AG09319 (cell line): Measurements from ENCODE around the gene GNG7.

ENCODE experiments used
- DNase-seq: peaks from one replicate; pipeline ENCODE4 v3.0.0-alpha.2; 2010; ENCODE audit warnings: low read depth; ENCODE audit errors: extremely low read depth
- TF ChIP-seq, protein P1 (sequence below): IDR thresholded peaks from 2 replicates; pipeline ENCODE4 v1.5.1; 2011; ENCODE audit warnings: low read depth, mild to moderate bottlenecking, inconsistent platforms, low read length, moderate library complexity

Gene GNG7

DNA sequence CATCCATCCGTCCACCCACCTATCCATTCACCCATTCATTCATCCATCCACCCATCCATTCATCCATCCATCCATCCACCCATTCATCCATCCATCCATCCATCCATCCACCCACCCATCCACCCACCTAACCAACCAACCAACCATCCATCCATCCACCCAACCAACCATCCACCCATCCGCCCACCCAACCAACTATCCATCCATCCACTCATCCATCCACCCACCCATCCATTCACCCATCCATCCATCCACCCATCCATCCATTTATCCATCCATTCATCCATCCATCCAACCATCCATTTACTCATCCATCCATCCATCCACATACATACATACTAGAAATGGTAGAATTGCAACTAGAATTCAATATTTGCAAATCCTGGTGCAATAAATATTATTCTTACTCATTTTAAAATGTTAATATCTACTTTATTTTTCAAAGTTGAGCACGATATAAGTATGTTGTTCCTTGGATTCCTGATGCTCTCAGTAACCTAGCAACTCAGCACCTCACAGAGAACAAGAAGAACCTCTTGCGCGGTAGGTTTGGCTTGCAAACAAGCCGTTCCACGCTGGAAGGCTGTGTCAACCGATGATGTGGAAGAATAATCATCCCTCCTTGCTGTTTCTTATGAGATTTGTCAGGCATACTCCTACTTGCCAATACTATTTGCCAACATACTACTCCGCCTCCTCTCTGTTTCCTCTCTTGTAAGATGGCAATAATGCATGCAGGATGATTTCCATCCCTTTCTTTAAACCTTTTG is 111.7 kb downstream of the GNG7 start:
- no peak for DNase-seq
- TF ChIP-seq, protein P1, sequence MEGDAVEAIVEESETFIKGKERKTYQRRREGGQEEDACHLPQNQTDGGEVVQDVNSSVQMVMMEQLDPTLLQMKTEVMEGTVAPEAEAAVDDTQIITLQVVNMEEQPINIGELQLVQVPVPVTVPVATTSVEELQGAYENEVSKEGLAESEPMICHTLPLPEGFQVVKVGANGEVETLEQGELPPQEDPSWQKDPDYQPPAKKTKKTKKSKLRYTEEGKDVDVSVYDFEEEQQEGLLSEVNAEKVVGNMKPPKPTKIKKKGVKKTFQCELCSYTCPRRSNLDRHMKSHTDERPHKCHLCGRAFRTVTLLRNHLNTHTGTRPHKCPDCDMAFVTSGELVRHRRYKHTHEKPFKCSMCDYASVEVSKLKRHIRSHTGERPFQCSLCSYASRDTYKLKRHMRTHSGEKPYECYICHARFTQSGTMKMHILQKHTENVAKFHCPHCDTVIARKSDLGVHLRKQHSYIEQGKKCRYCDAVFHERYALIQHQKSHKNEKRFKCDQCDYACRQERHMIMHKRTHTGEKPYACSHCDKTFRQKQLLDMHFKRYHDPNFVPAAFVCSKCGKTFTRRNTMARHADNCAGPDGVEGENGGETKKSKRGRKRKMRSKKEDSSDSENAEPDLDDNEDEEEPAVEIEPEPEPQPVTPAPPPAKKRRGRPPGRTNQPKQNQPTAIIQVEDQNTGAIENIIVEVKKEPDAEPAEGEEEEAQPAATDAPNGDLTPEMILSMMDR, result no peak

DNA sequence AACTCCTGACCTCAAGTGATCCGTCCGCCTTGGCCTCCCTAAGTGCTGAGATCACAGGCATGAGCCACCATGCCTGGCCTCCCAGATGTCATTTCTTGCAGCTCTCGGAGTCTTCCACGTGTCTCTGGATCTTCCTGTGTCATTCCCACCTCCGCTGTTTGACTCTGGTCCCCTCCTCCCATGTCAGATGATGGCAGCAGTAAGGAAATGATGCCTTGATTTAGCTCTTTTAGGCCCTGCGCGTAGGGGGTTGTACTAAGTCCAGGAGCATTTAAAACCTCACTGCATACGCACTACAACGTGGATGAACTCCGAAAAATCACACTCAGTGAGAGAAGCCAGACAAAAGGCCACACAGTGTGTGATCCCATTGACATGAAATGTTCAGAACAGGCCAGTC is 113.1 kb downstream of the GNG7 start:
- TF ChIP-seq, protein P1, result no peak
- no peak for DNase-seq

DNA sequence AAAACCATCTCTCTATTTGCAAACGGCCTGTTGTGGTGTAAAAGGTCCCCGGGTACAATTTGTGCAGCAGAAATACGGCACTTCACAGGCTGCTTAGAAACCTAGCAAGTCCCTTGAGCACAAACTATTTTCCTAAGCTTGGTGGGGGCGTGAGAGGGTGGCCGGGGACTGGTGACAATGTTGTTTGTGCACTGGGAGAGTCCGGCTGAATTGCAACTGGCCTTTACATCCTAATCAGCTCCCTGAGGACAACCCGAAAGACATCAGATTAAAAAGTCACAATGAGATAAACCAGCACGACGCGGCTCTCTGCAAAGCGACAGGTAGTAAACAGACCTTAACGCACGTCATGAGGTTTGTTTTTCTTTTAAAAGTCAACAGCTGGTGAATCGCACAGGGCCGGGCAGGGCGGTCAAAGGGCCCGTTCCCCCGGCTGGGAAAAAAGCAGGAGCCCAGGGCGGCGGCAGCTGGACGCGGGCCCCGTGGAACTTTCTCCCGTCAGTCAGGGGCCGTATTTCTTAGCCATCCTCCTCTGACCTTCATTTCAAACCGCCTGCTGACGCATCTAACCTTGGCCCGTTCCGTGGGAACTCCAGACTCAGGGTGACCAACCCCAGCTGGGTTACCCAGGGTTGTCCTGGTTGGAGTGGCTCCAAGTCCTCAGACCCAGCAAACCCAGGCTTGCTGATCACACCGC is 114.3 kb downstream of the GNG7 start:
- DNase-seq, result no peak
- TF ChIP-seq, protein P1, result no peak

DNA sequence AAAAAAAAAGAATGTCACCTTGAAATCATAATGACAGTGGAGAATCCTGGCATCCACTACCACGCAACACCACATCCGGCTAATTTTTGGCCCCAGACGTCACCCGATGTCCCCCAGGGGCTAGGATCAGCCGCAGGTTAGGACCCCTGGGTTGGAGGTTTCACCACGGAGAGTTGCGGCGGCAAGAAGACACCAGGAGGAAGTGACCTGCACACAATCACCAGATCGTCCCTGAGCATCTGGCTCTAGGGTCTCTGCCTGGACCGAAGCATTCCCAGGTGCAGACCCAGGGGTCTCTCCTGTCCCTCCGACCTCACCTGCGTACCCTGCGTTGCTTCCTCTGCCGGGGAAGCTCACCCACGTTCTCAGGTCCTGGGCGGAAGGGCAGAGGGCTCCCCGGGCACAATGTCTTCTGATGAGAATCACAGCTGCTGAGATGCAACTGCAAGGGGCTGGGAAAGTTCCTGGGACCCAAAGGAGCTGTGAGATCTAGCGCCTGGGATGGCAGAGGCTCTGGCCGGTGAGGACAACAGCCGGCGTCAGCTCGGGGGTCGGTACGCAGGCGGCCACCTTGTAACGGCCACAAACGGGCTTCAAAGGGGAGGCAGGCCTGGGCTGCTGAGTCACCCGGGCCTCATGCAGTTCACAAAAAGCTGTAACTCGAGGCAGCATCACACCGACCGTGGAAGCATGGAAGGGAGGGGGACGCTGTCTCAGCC is 115.3 kb downstream of the GNG7 start:
- no peak for DNase-seq

DNA sequence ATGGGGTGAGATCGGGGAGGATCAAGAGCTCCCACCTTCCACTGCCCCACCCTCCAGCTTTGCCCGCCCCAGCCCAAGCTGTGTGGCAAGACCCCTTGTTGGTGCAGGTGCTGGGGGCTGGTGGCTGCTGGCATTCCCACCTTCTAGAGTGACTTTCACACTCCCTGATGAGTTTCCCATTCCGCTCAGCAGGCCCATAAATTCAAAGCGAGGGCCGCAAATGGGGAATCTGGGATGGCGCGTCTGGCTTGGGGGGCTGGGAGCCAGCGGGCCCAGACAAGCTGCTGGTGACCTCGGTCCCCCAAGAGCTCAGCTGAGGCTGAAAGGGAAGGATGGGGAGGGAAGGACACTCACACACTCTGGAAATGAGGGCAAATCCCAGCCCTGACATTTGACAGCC is 116.3 kb downstream of the GNG7 start:
- no peak for DNase-seq
- TF ChIP-seq, protein P1, result no peak

More for the DNA sequence above, 115.3 kb downstream of the GNG7 start:
- TF ChIP-seq, protein P1, result no peak

DNA sequence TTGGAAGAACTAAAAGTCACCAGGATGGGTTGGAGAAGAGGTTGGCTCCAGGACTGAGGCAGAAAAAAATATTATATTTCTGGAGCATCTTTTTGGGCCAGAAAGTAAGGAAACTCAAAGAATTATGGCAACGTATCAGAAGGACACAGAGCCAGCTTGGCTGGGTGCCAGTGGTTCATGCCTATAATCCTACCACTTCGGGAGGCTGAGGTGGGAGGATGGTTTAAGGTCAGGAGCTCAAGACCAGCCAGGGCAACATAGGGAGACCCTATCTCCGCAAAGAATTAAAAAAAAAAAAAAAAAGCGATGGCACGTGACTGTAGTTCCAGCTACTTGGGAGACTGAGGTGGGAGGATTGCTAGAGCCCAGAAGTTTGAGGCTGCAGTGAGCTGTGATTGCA is 118.5 kb downstream of the GNG7 start:
- TF ChIP-seq, protein P1, result no peak
- no peak for DNase-seq
